ENCODE results near the gene UBTF.

The UBTF gene, protein sequence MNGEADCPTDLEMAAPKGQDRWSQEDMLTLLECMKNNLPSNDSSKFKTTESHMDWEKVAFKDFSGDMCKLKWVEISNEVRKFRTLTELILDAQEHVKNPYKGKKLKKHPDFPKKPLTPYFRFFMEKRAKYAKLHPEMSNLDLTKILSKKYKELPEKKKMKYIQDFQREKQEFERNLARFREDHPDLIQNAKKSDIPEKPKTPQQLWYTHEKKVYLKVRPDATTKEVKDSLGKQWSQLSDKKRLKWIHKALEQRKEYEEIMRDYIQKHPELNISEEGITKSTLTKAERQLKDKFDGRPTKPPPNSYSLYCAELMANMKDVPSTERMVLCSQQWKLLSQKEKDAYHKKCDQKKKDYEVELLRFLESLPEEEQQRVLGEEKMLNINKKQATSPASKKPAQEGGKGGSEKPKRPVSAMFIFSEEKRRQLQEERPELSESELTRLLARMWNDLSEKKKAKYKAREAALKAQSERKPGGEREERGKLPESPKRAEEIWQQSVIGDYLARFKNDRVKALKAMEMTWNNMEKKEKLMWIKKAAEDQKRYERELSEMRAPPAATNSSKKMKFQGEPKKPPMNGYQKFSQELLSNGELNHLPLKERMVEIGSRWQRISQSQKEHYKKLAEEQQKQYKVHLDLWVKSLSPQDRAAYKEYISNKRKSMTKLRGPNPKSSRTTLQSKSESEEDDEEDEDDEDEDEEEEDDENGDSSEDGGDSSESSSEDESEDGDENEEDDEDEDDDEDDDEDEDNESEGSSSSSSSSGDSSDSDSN

DNA sequence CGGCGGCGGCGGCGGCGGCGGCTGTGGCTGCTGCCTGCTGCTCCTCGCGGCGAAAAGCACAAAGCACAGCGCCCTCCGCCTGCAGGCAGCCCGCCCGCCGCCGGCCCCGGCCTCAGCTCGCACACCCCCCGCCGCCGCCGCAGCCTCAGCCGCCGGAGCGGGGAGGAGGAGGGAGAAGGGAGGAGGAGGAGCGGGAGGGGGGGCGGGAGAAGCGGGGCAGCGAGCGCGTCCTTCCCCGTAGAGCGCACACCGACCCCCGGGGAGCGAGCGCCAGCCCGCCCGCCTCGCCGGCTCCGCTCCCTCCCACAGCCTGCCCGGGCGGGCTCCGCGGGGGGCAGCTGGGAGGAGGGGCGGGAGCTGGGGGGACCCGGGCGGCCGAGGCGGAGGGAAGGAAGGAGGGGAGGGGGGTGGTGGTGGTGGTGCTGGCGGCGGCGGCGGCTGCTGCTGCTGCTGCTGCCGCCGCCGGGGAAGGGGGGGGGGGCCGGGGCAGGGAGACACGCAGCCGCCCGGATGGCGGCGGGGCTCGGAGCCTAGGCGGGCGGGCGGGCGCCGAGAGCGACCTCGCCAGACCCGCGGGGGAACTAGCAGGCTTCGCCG is at the start of gene UBTF:
Gene UBTF, minus strand, starts transcription at position 60 of the 597 bp plus-strand sequence. CDS start 1,446 bp downstream, outside the sequence.
- DNase-seq: no peak

DNA sequence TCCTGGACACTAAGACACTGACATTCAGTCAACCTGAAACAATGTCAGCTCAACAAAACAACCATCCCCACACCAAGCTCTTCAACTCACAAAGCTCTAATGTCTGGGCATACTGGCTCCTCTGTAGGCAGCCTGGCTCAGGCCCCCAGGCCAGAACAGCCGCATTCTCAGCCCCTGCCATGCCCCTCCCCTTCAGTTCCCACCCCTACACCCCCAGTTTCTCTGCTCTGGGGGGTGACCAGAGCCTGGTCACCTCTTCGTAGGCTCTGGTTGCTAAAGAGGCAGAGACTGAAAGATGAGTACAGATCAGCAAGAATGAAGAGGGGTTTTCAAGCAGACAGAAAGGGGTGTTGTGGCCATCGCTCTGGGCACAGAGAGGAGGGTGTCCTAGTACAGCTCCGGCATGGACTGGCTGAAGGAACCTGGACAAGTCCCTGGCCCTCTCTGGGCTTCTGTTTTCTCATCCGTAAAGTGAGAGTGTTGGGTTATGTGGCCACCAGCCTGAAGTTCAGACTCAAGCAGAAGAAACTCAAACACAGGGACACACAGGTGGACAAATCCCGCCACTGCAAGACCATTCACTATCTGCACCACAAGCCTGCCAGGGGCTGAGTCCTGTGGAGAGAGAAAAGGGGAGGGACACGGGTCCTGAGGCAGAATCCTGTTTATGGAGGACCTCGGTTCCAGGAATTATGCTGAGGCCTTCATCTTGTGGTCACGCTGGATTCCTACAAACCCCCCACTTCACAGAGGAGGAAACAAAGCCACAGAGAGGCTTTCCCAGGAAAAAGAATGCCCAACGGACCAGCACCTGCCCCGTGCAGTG is 49.4 kb upstream of the UBTF start:
- no peak for DNase-seq

DNA sequence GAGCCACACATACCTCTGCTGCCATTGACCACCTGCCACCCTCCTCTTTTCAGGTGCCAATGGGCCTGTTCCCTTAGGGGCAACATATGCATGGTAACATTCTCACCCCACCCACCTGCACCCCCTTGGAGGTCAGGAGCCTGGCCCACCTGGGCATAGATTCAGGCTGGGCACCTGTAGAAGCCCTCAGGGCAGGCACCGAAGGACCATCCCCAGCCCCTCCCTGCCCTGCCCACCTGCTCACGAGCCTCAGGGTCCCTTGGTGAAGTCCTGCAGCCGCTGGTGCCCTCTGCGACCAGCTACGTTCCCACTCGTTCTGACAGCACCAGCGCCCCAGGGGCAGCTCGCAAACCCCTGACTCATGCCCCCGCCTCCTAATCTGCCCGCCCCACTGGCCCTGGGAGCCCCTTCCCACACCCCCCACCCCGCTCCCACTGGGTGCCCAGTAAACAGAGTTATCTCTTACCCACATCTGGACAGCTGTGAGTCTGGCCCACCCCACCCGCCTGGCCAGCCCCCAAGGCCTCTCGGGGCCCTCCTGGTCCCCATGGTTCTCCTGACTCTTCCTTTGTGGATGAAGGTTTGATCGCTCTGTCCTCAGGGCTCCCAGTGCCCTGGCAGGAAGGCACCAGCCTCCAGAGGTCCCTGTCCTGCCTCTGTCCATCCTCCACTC is 48.5 kb upstream of the UBTF start, which contains the start of gene SLC4A1:
Gene SLC4A1, minus strand, starts transcription at position 318 of the 673 bp plus-strand sequence. CDS start 5,269 bp downstream, outside the sequence.
- no peak for DNase-seq

DNA sequence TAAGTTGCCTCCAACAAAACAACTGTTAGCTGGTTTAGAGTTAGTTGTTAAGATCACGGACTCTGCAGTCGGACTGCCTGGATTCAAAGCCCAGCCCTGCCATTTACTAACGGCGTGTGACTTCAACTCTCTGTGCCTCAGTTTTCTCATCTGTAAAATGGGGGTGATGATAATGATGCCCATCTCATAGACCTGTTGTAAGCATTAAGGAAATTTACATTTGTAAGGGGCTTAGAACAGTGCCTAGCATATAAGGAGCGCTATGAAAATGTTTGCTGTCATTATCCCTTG is 47.6 kb upstream of the UBTF start:
- DNase-seq: no peak

DNA sequence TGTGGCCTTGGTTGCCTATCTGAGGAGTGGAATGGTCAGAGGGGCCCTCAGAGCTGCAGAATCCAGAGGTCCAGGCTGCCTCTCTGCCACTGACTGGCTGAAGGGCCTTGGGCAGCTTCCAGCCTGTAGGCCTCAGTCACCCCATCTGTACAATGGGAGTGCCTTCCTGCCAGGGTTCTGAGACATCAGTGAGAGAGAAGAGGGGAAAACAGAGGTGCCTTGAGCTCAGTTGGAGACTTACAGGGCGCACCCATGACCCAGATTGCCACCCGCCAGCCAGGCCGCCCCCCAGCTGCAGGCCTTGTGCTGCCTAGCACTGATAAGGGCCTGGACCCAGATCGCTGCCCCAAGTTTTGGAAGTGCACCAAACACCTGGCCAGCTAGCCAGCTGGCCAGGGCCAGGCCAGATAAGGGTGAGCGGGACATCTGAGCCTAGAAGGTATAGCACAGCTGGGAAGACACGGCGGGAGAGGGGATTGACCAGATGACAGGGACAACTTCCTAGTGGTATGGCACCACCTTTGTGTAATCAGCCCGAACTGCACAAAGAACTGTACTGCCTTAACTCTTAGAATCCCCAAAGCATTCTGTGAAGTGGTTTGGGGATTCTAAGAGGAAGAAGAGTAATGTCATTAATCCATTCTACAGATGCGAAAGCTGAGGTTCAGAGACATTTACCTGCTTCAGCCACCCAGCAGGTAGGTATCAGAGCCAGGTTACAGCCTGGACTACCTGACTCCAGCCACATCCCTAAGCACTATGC is 47.1 kb upstream of the UBTF start:
- no peak for DNase-seq

DNA sequence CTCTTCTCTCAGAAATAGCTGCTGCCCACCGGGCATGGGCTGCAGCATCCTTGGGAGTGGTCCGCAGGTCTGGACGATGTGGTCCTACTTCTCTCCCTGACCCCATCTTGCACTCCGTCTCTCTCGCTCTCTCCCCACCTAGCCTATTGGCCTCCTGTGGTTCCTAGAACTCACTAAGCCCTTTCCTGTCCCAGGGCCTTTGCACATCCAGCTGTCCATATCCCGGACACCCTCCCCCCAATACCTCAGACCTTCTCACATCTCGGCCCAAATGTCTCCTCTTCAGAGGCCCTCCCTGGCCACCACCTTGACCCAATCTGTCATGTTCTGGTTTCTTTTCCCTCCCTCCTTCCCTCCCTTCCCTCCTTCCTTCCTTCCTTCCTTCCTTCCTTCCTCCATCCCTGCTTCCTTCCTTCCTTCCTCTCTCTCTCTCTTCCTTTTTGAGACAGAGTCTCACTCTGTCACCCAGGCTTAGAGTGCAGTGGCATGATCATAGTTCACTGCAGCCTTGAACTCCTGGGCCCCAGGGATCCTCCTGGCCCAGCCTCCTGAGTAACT is 43.9 kb upstream of the UBTF start:
- no peak for DNase-seq

DNA sequence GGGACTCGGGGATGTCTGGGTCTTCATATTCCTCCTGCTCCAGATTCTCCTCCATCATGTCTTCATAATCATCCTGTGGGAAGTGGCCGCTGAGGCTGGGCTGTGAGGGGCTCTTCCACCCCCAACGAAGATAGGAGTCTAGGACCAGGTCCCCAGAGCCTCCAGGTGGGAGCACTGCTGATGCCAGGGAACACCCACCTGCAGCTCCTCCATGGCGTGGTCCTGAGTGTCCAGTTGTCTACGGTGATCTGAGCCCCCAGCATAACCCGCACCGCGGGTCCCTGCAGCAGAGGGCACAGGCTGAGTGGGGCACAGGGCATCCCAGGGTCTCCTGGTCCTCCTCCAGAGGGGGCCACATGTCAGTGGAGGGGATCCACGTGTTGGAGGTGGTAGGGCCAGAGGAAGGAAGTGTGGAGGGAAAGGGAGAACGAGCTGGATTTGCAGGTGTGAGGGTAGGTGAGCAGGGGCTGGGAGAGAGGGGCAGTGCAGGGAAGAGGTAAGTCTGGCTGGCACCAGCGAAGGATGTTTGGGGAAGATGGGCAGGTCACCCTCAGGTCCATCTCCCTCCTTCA is 43.3 kb upstream of the UBTF start:
- DNase-seq: no peak

DNA sequence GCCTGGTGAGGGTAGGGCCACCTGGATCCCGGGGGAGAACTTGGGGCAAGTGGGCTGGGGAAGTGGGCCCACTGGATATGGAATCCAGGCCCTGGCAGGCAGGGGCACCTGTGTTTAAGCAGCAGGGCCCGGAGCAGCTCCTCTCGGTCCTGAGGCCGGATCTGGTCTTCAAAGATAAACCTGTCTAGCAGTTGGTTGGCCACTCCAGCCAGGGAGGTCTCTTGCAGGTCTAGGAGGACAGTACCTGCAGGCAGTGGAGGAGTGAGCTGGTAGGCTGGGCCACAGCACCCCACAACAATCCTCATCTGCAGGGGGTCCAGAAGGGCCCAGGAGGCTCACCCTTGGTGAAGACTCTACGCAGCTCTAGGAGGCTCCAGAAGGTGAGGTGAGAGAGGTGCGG is 40.8 kb upstream of the UBTF start:
- no peak for DNase-seq

DNA sequence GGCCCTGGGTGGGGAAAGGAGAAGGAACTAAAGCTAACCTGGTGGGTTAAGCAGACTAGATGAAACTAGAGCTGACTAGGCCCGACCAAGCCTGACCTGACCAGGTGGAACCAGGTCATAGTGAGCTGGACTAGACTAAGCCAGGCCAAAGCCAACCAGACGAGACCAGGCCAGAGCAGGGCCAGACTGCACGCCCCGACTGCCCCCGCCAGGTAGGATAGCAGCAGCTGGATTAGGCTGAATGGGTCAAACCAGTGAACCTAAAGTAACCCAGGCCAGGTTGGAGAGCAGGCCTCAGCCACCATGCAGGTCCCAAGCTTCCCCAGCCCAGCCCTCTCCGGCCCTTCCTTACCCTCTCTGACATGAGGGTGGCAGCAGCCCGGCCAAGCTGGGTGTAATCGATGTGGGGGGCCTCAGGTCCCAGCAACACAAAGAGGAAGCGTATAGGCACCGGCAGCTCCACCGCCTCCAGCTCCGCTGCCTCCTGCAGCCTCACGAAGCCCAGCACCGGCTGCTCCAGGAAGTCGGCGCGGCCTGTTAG is 39.4 kb upstream of the UBTF start:
- DNase-seq: no peak

DNA sequence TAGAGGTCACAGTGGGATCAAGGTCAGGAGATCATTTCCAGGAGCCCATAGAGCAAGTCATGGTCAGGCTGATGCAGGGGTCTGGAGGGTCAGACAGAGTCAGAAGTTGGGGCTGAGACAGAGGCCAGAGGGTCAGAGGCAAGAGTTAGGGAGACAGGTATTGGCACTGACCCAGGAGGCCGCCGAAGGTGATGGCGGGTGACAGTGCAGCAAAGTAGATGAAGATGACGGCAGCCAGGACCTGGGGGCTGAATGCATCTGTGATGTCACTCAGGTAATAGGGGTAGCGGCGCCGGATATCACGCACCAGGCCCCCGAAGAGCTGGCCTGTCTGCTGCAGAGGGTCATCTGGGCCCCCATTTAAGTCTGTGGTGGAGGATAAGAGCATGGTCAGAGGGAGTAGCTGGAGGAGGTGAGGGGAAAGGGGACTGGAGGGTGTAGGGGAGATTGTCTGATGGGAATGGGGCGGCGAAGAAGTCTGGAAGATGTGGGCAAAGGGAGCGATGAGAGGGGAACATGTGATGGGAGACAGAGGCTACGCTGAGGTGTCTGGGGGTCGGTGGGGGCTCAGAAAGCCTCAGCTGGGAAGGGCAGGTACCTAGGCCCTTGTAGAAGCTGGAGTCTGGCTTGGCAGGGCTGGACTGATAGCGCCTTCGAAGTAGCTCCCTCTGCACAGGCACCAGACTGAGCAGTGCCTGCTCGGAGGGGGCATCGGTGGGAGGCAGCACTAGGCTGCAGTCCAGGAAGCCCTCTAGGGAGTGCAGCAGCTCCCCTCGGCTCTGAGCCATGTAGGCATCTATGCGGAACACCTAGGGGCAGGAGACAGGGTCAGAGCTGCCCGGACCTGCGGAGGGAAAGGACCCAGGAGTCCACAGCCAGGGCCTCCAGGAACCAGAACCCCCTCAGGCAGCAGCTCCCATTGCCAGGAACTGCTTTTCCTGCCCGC is 38.6 kb upstream of the UBTF start:
- DNase-seq: no peak

DNA sequence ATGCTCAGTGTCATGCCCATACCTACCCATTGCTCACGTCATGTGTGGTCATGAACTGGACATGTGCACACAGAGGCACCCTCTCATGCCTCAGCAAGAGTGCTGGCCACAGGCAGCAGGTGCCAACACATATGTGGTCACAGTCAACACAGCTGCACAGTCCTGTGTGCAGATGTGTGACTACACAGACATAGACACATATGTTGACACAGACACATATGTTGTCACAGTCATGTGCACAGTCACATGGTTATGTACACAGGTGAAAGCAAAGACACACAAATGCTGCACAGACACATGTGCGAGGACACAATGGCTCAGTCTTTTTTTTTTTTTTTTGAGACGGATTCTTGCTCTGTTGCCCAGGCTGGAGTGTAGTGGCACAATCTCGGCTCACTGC is 37.2 kb upstream of the UBTF start:
- no peak for DNase-seq

DNA sequence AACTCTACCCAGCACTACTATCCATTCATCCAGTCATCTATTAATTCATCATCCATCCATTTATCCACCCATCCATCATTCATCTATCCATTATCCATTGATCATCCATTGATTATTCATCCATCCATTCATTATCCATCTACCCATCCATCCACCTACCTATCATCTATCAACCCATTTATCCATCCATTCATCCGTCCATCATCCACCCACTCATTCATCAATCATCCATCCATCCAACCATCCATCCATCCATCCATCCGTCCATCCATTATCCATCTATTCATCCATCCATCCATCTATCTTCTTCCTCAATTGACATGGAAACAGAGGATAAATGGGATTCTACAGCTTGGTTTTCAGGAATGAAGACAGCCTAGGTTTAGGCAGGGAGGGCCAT is 36.4 kb upstream of the UBTF start:
- DNase-seq: no peak

DNA sequence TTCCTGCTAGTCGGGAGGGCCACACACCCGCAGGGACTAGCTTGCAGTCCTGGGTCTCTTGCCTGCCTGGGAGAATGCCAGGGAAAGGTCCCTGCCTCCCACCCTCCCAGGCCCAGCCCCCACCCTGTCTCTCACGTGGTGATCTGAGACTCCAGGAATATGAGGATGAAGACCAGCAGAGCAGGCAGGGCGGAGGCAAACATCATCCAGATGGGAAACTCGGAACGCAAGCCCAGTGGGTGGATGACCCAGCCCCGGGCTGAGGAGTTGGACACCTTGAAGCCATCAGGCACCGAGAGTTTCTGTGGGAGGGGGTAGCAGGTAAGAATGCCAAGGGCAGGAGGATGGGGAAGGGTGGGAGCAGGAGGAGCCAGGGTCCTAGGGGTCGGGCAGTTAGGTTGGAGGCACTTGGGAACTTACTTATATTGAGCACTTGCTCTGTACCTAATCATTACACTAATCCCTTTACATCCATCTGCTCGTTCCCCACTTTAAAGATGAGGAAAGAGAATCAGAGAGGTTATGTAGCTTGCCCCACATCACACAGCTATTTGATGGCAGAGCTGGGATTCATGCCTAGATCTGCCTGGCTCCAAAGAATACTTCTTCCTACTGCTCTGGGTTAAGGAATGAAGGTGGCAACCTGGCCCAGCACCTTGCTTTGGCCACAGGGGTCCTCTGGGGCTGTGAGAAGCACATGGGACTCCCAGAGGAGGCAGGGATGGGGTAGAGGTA is 35.1 kb upstream of the UBTF start:
- DNase-seq: no peak

DNA sequence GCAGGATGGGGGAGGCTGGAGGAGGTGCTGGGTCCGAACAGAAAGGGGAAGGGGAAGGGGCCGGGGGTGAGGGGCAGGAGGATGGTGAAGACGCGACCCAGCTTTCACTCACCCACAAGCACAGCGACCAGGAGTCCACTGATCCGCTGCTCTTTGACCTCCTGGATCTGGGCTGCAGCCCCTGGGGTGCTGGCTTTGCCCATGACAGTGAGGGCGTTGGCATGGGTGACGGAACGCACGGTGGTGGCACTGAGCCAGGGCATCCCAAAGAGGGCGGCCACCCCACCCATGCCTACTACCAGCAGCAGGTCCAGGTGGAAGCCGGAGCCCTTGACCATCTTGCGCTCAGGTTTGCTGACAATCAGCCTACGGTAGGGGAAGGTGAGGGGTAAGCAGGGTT is 33.5 kb upstream of the UBTF start:
- DNase-seq: no peak

DNA sequence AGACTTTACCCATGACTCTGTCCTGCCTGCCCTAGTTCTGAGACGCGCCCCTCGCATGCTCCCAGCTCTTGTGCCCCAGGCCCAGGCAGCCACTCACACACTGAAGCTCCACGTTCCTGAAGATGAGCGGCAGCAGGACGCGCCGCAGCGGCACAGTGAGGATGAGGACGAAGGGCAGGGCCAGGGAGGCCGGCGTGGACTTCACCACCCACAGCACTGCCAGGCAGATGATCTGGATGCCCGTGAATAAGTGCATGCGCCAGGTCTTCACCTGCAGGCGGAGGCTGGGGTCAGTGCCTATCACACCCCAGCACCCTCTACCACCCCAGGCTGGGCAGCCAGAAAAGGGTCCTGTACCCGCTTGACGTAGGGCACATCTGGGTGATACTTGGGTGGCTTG is 31.6 kb upstream of the UBTF start:
- DNase-seq: no peak

DNA sequence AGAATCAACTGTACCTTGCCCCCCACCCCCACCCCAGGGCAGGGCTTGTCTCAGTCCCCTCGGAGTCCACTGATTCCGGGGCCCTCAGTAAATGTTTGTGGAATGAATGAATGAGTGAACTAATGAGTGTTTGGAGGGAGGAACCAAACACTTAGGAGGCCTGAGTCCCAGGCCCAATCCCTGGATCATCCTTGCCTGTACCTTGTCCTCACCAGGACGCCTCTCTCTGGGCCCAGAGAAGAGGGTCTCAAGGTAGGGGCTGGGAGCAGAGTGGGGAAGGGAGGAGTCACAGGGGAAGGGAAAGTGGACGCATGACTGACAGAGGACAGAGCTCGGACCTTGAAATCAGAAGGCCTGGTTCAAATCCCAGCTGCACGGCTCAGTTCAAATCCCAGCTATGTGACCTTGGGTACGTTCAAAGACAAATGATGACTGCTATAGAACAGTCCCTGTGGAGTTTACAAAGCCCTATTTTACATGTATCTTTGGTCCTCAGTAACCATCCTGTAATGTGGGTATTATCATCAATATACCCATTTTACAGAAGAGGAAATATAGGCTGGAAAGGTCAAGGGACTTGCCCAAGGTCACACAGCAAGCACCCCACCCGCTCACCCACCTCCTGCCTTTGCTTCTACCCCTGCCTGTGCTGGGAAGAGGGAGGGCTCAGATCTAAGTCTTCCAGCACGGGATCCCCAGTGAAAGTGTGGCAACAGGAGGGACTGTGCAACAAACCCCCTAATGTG is 30.2 kb upstream of the UBTF start:
- DNase-seq: no peak

DNA sequence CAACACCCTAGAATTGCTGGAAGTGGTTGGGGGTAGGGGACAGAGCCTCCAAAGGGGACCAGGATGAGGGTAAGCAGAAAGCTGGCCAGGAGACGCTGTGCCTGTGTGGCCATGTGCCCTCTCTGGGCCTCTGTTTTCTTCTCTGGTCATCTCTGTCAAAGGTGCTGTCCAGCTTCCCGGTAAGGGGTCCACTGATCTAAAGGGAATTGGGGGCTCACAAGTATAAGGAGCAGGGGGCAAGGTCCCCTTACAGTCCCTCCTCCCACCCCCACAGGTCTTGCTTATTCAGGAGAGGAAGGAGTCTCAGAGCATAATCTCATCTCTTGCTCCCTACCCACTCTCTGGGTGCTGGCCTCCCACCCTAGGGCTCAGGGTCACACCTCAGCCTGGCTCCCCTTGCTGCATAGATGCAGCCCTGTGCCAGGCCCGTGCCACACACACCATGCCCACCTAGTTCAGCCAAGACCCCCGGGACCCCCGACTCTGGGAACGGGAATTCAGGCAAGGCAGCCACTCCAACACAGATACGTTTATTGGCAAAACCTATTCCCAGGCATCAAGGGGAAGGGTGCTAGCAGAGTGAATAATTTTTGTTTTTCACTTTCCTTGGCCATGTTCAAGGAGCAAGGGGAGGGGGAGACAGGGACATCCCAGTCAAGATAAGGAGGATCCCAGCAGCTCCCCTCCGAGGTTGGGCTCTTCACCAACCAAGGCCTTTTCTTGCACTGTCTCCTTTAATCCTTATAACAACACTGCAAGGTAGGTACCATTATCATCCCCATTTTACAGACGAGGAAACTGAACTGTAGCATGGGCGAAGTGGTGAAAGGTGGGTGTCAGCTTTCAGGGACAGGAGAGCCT is 28.6 kb upstream of the UBTF start:
- DNase-seq: no peak
